GM13977 (cell line): ENCODE measurements around the gene STK17A.

Experiments used
- DNase-seq: peaks from one replicate; pipeline ENCODE4 v3.0.0; 2012; ENCODE audit warnings: low spot score
- CTCF ChIP-seq: IDR thresholded peaks from 2 replicates; pipeline ENCODE4 v1.5.1; 2012; ENCODE audit warnings: mild to moderate bottlenecking, control low read depth; ENCODE audit not compliant: insufficient read depth; ENCODE audit errors: extremely low read depth, missing control alignments
- in situ Hi-C: fragments of 300-500 bp; cut with MboI; formaldehyde crosslinking; loops from one replicate; pipeline ENCODE4 v1.12.0; 2022; ENCODE audit warnings: low sequenced_read_pairs, low pct_unique_long_range_greater_than_20kb, mixed read lengths, inconsistent platforms; ENCODE audit not compliant: unreplicated experiment

Gene STK17A

DNA sequence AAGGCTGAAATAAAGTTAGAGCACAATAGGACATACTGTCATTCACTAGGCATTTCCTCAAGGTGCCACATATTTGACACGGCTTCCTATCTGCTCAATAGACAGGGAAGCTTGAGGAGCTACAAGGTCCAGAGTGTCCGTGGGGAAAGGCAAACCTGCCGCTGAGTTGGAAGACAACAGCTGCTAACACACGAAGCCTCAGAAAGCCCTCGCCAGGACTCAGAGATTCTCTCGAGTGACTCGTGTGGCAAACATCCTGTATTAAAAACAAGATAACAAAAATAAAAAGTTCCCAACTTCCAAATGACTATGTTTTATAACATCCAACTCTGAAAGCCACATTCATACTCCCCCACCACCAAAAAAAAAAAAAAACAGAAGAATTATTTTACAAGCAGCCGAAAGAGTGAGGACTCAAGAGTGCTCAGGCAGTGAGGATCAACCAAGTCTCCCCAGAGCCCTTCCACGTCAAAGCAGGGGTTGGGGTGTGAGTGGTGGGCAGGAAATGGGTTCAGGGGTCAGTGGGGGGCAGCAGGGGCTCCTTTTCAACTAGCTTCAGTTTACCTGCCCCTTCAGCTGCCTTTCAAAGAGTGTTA lies 67.6 kb downstream of the STK17A start:
- no peak for TF ChIP-seq CTCF
- DNase-seq: no peak
- in situ Hi-C loops: no loop called here

- no peak for DNase-seq
- no peak for TF ChIP-seq CTCF
- in situ Hi-C loops: no loop called here
Observed at GRCh38 chr7:43652364-43652763, 69.5 kb downstream of the STK17A start.

GRCh38 chr7:43653466-43653865 lies 70.6 kb downstream of the STK17A start:
- no peak for DNase-seq
- in situ Hi-C loops: no loop called here
- TF ChIP-seq CTCF: no peak

DNA sequence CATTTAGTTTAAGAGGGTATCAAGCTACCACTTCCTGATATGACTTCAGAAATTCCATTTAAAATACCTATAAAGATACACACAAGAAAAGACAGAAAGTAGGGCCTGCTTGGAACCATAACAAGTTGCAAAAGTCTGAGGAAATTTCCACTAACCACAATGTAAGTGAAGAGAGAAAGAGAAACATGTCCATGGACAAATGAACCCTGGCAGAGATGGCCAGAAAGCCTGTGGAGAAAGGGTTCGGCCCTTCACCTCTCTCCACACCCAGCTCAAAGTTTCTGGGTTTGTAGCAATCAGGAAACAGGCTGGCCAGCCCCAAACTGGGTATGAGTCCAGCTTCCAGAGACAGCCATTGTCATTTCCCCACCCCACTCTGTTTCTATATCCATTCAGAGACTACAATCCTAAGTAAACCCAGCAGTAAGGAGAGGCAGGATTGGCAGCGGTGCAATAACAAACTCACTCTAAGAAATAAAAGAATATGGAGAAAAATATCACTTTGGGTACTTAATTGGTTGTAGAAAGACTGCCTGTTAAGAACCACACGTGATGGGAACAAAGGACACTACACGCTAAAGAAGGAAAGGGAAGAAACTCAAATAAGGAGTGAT lies 71.1 kb downstream of the STK17A start:
- no peak for TF ChIP-seq CTCF
- in situ Hi-C loops: no loop called here
- no peak for DNase-seq

DNA sequence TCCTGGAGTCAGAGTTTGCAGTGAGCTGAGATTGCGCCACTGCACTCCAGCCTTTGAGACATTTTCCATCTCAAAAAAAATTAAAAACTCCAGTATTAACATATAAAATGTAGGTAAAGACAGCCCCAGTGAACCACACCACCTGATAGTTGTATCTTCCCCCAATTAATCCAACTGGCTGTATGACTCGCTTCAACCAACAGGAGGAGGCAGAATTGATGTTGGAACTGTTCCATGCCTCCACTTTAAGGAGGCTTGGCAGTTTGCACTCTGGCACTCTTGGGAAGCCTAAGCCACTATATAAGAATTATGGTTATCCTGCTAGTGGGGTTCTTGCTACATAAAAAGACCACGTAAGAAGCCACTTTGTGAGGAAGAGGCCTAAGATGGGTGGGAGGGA lies 72.7 kb downstream of the STK17A start:
- DNase-seq: no peak
- TF ChIP-seq CTCF: no peak
- in situ Hi-C loops: no loop called here

GRCh38 chr7:43656997-43657396 lies 74.1 kb downstream of the STK17A start:
- no peak for TF ChIP-seq CTCF
- DNase-seq: no peak
- in situ Hi-C loops: no loop called here
